Measurements from ENCODE around the gene SGTA. TPM values are rescaled to one million over a fixed set of nuclear protein-coding genes. Genes with fewer than 3 reads are reported as not detected.

The SGTA gene
- total and polyA plus RNA-seq, 2 of the 8 experiments (the other 6 are each of a cell fraction or from before 2014, with no cell fraction given) = 86.8 to 130 TPM

DNA sequence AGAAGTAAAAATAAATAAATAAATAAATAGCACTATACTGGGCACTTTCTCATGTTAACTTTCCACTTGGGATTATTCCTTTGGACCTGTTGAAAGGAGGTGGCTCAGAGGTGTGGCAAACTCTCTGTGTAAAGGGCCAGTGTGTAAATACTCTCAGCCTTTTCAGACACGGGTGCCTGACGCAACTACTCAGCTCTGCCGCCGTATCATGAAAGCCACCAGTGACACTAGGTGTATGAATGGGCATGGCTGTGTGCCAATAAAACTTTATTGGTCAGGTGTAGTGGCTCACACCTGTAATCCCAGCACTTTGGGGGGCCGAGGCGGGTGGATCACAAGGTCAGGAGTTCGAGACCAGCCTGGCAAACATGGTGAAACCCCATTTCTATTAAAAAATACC lies 23.1 kb downstream of the SGTA start:
- Histone ChIP-seq H2BK12ac (ENCODE audit: low read depth, low read length) (no peak overlapping the region), H3K4me2 (ENCODE audit: insufficient read depth in 1 of 2, low read depth in 2 of 2, low read length in 2 of 2) (no peak overlapping the region), H4K5ac (ENCODE audit: insufficient read length, low read depth, low read length) (no peak overlapping the region), H3K9ac (replicated peaks in 1 of 4; ENCODE audit: extremely low read depth in 1 of 4, low read depth in 3 of 4, low read length in 3 of 4) (no peak overlapping the region), H3K9me3 (ENCODE audit: insufficient read depth in 2 of 2, low read depth in 1 of 2, low read length in 1 of 2) (no peaks in the 10 kb centered on the region), H3K27me3 (replicated peaks in 1 of 4; ENCODE audit: control insufficient read depth in 3 of 4, extremely low read depth in 1 of 4, insufficient read depth in 3 of 4, low read length in 3 of 4) (no peaks in the 10 kb centered on the region), H2AK5ac (ENCODE audit: low read depth, low read length) (no peak overlapping the region), H2BK5ac (ENCODE audit: low read depth, low read length) (no peak overlapping the region), H4K8ac (ENCODE audit: extremely low read depth, insufficient read depth, low read length) (no peak overlapping the region; the same call in 1 of the 2 replicates), H3K36me3 (ENCODE audit: control insufficient read depth in 2 of 4, insufficient read depth in 4 of 4, low read length in 3 of 4) (peaks cover 25 to 73% (median 45%) of the 10 kb centered on the region in 4 experiments; a peak in 7 of 8 replicates), H3K18ac (ENCODE audit: extremely low read depth, low read length) (no peak overlapping the region), H3K23me2 (ENCODE audit: low read depth, low read length) (no peaks in the 10 kb centered on the region), H3K14ac (ENCODE audit: insufficient read length) (no peak overlapping the region), H3K56ac (replicated peaks; ENCODE audit: insufficient read length, low read depth, low read length) (no peak overlapping the region), H2BK120ac (replicated peaks; ENCODE audit: low read depth, low read length) (no peak overlapping the region), H3K23ac (ENCODE audit: insufficient read length) (no peak overlapping the region), H4K91ac (replicated peaks; ENCODE audit: insufficient read length, low read length) (no peak overlapping the region), H2AFZ (ENCODE audit: low read length) (no peak overlapping the region), H3K79me2 (ENCODE audit: control insufficient read depth in 1 of 2, insufficient read depth in 2 of 2, low read length in 2 of 2) (no peaks in the 10 kb centered on the region), H3K27ac (ENCODE audit: low read depth, low read length) (no peak overlapping the region), H3K4ac (replicated peaks; ENCODE audit: insufficient read length, low read depth, low read length) (no peak overlapping the region), H2BK15ac (ENCODE audit: low read length) (no peak overlapping the region), H2BK20ac (ENCODE audit: low read length) (no peak overlapping the region), H4K20me1 (replicated peaks in 1 of 2; ENCODE audit: control insufficient read depth in 1 of 2, insufficient read depth in 2 of 2, low read length in 2 of 2) (peaks cover 4 to 10% of the 10 kb centered on the region in 2 experiments), H3K4me3 (ENCODE audit: extremely low read depth in 1 of 4, insufficient read depth in 2 of 4, low read depth in 3 of 4, low read length in 4 of 4) (no peak overlapping the region), H3K4me1 (replicated peaks in 1 of 4; ENCODE audit: control insufficient read depth in 3 of 4, insufficient read depth in 4 of 4, low read length in 3 of 4) (no peaks in the 10 kb centered on the region), H3K79me1 (ENCODE audit: low read depth, low read length) (no peaks in the 10 kb centered on the region)
- POLR2A ChIA-PET (ENCODE audit: partially characterized antibody) = interaction anchor here (0.5 to 1.1 kb wide), 4 partner anchors 10 to 37 kb away, joined by 3 read pairs; no protein-coding TSS in a partner anchor
- CTCF ChIA-PET (ENCODE audit: partially characterized antibody) = interaction anchor here (1.6 to 3.0 kb wide), 2 partner anchors 10 to 111 kb away, joined by 8 to 11 read pairs; no protein-coding TSS in a partner anchor
- WGBS, 2 experiments (ENCODE audit: extremely low coverage in 1 of 2, insufficient coverage in 1 of 2, insufficient read length in 1 of 2, insufficient replicate concordance in 2 of 2, low coverage in 1 of 2, low lambda C conversion rate in 2 of 2, missing lambda C conversion rate in 1 of 2) = 92% methylated on average over 7 of the region's 7 CpGs; no CpG with 5 or more reads in 1 of the 2 experiments
- no peak for DNase-seq (ENCODE audit: low read depth in 1 of 2, low spot score in 2 of 2)
- TF ChIP-seq BCL11A (IDR thresholded peaks at IDR 0.05; ENCODE audit: low read depth in 2 of 2, low read length in 2 of 2) (no peak), RXRA (IDR thresholded peaks at IDR 0.05; ENCODE audit: insufficient read depth, low read depth, low read length) (no peak), KDM5A (IDR thresholded peaks at IDR 0.05; ENCODE audit: low read length) (no peak), EP300 (IDR thresholded peaks at IDR 0.05; ENCODE audit: borderline replicate concordance in 1 of 2, low read depth in 2 of 2, low read length in 2 of 2) (no peak), ZNF274 (IDR thresholded peaks at IDR 0.05; ENCODE audit: borderline replicate concordance, extremely low read depth, low read length) (no peak), TBP (IDR thresholded peaks at IDR 0.05; ENCODE audit: low read depth, low read length) (no peak), CHD1 (IDR thresholded peaks at IDR 0.05; ENCODE audit: low read depth, low read length) (no peak)
- TF ChIP-seq, protein P1, sequence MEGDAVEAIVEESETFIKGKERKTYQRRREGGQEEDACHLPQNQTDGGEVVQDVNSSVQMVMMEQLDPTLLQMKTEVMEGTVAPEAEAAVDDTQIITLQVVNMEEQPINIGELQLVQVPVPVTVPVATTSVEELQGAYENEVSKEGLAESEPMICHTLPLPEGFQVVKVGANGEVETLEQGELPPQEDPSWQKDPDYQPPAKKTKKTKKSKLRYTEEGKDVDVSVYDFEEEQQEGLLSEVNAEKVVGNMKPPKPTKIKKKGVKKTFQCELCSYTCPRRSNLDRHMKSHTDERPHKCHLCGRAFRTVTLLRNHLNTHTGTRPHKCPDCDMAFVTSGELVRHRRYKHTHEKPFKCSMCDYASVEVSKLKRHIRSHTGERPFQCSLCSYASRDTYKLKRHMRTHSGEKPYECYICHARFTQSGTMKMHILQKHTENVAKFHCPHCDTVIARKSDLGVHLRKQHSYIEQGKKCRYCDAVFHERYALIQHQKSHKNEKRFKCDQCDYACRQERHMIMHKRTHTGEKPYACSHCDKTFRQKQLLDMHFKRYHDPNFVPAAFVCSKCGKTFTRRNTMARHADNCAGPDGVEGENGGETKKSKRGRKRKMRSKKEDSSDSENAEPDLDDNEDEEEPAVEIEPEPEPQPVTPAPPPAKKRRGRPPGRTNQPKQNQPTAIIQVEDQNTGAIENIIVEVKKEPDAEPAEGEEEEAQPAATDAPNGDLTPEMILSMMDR (IDR thresholded peaks at IDR 0.05; ENCODE audit: control extremely low read depth in 1 of 3, insufficient read depth in 1 of 3, low read depth in 1 of 3, low read length in 3 of 3) = no peak
- no peak for FAIRE-seq

Data from H1 (cell line).